Measurements from ENCODE around the gene CERCAM. TPM values are rescaled to one million over a fixed set of nuclear protein-coding genes. Genes with fewer than 3 reads are reported as not detected.

The CERCAM gene
- polyA plus RNA-seq (2013, experiment 1 of 2), result 8.1 TPM
- polyA plus RNA-seq (2013, experiment 2 of 2), result 12.6 TPM

- H3K4me1 ChIP-seq (ENCODE audit: insufficient read depth, low read length), result 0 out of 2 replicates have a peak, but pooled peaks cover 5% of the 10 kb centered on the region
- peaks cover 76% of the 10 kb centered on the region for H3K27me3 ChIP-seq (ENCODE audit: insufficient read depth, low read length)
- H3K36me3 ChIP-seq (ENCODE audit: insufficient read depth, low read length), result no peaks in the 10 kb centered on the region
- H3K4me3 ChIP-seq (ENCODE audit: low read length), result peak within 1 kb of the TSS; percentile 75
- no peaks in the 10 kb centered on the region for H3K9me3 ChIP-seq (ENCODE audit: insufficient read depth, low read depth, low read length)
- H3K9ac ChIP-seq (ENCODE audit: low read depth, low read length), result peak within 1 kb of the TSS; percentile 40; the same call in 1 of the 2 replicates
- no peak within 1 kb of the TSS for H3K27ac ChIP-seq (ENCODE audit: low read depth, low read length)
- WGBS, result under 1% methylated on average over 59 of the region's 59 CpGs
These were observed at the start of gene CERCAM for GRCh38 chr9:128420651-128421481. CERCAM (plus strand) TSS chr9:128420857; CDS start chr9:128420878, 21 bp downstream.

- no peaks in the 10 kb centered on the region for H3K9me3 ChIP-seq (ENCODE audit: insufficient read depth, low read depth, low read length)
- H3K27ac ChIP-seq (ENCODE audit: low read depth, low read length), result peak overlapping the region; percentile 3; the same call in 1 of the 2 replicates
- H3K4me3 ChIP-seq (ENCODE audit: low read length), result peak overlapping the region; percentile 75
- peaks cover 7% of the 10 kb centered on the region; the same call in 1 of the 2 replicates for H3K4me1 ChIP-seq (ENCODE audit: insufficient read depth, low read length)
- H3K27me3 ChIP-seq (ENCODE audit: insufficient read depth, low read length), result peaks cover 34% of the 10 kb centered on the region
- H3K9ac ChIP-seq (ENCODE audit: low read depth, low read length), result peak overlapping the region; percentile 63
- no peaks in the 10 kb centered on the region for H3K36me3 ChIP-seq (ENCODE audit: insufficient read depth, low read length)
- WGBS, result under 1% methylated on average over 10 of the region's 10 CpGs
These were observed 49.0 kb upstream of the CERCAM start for GRCh38 chr9:128371630-128372117.

GRCh38 chr9:128372188-128372641 lies 48.4 kb upstream of the CERCAM start:
- Histone ChIP-seq H3K4me1 (ENCODE audit: insufficient read depth, low read length) (peaks cover 7% of the 10 kb centered on the region; the same call in 1 of the 2 replicates), H3K4me3 (ENCODE audit: low read length) (peak overlapping the region; percentile 75), H3K27ac (ENCODE audit: low read depth, low read length) (no peak overlapping the region), H3K27me3 (ENCODE audit: insufficient read depth, low read length) (peaks cover 28% of the 10 kb centered on the region), H3K9me3 (ENCODE audit: insufficient read depth, low read depth, low read length) (no peaks in the 10 kb centered on the region), H3K36me3 (ENCODE audit: insufficient read depth, low read length) (no peaks in the 10 kb centered on the region), H3K9ac (ENCODE audit: low read depth, low read length) (peak overlapping the region; percentile 63; the same call in 1 of the 2 replicates)
- WGBS, result 88% methylated on average over 4 of the region's 4 CpGs

- Histone ChIP-seq H3K4me1 (ENCODE audit: insufficient read depth, low read length) (peaks cover 7% of the 10 kb centered on the region; the same call in 1 of the 2 replicates), H3K27me3 (ENCODE audit: insufficient read depth, low read length) (peaks cover 22% of the 10 kb centered on the region), H3K9ac (ENCODE audit: low read depth, low read length) (no peak overlapping the region), H3K4me3 (ENCODE audit: low read length) (0 out of 2 replicates have a peak overlapping the region, but pooled peaks have one; percentile 75), H3K27ac (ENCODE audit: low read depth, low read length) (no peak overlapping the region), H3K36me3 (ENCODE audit: insufficient read depth, low read length) (peaks cover under 1% of the 10 kb centered on the region; the same call in 1 of the 2 replicates), H3K9me3 (ENCODE audit: insufficient read depth, low read depth, low read length) (no peaks in the 10 kb centered on the region)
- 88% methylated on average over 1 of the region's 1 CpG for WGBS
These were observed 47.9 kb upstream of the CERCAM start for GRCh38 chr9:128372784-128373183.

GRCh38 chr9:128374221-128374675 lies 46.4 kb upstream of the CERCAM start:
- Histone ChIP-seq H3K4me1 (ENCODE audit: insufficient read depth, low read length) (peaks cover 7% of the 10 kb centered on the region; the same call in 1 of the 2 replicates), H3K9me3 (ENCODE audit: insufficient read depth, low read depth, low read length) (no peaks in the 10 kb centered on the region), H3K27me3 (ENCODE audit: insufficient read depth, low read length) (peaks cover 9% of the 10 kb centered on the region), H3K36me3 (ENCODE audit: insufficient read depth, low read length) (peaks cover 6% of the 10 kb centered on the region; the same call in 1 of the 2 replicates), H3K4me3 (ENCODE audit: low read length) (no peak overlapping the region), H3K9ac (ENCODE audit: low read depth, low read length) (no peak overlapping the region), H3K27ac (ENCODE audit: low read depth, low read length) (no peak overlapping the region)
- WGBS, result 91% methylated on average over 9 of the region's 9 CpGs

GRCh38 chr9:128375865-128376264 lies 44.8 kb upstream of the CERCAM start:
- 86% methylated on average over 5 of the region's 5 CpGs for WGBS

GRCh38 chr9:128382261-128382660 lies 38.4 kb upstream of the CERCAM start:
- H3K4me3 ChIP-seq (ENCODE audit: low read length), result peak overlapping the region; percentile 32
- peak overlapping the region; percentile 24; the same call in 1 of the 2 replicates for H3K9ac ChIP-seq (ENCODE audit: low read depth, low read length)
- H3K4me1 ChIP-seq (ENCODE audit: insufficient read depth, low read length), result peaks cover 45% of the 10 kb centered on the region
- H3K36me3 ChIP-seq (ENCODE audit: insufficient read depth, low read length), result peaks cover 12% of the 10 kb centered on the region
- H3K27ac ChIP-seq (ENCODE audit: low read depth, low read length), result peak overlapping the region; percentile 75; the same call in 1 of the 2 replicates
- 53% methylated on average over 4 of the region's 6 CpGs for WGBS
- no peaks in the 10 kb centered on the region for H3K9me3 ChIP-seq (ENCODE audit: insufficient read depth, low read depth, low read length)
- peaks cover 63% of the 10 kb centered on the region for H3K27me3 ChIP-seq (ENCODE audit: insufficient read depth, low read length)

More at GRCh38 chr9:128375865-128376264, 44.8 kb upstream of the CERCAM start:
- Histone ChIP-seq H3K4me1 (ENCODE audit: insufficient read depth, low read length) (peaks cover 3% of the 10 kb centered on the region; the same call in 1 of the 2 replicates), H3K9me3 (ENCODE audit: insufficient read depth, low read depth, low read length) (no peaks in the 10 kb centered on the region), H3K27me3 (ENCODE audit: insufficient read depth, low read length) (no peaks in the 10 kb centered on the region; the same call in 1 of the 2 replicates), H3K9ac (ENCODE audit: low read depth, low read length) (no peak overlapping the region), H3K4me3 (ENCODE audit: low read length) (no peak overlapping the region), H3K27ac (ENCODE audit: low read depth, low read length) (no peak overlapping the region), H3K36me3 (ENCODE audit: insufficient read depth, low read length) (peaks cover 12% of the 10 kb centered on the region; the same call in 1 of the 2 replicates)

- Histone ChIP-seq H3K9ac (ENCODE audit: low read depth, low read length) (peak overlapping the region; percentile 1; the same call in 1 of the 2 replicates), H3K36me3 (ENCODE audit: insufficient read depth, low read length) (peaks cover 17% of the 10 kb centered on the region)
- WGBS, result 9% methylated on average over 9 of the region's 9 CpGs
These were observed 37.5 kb upstream of the CERCAM start for GRCh38 chr9:128383007-128383753.

GRCh38 chr9:128383791-128384190 lies 36.9 kb upstream of the CERCAM start:
- Histone ChIP-seq H3K4me1 (ENCODE audit: insufficient read depth, low read length) (peaks cover 45% of the 10 kb centered on the region), H3K9ac (ENCODE audit: low read depth, low read length) (0 out of 2 replicates have a peak overlapping the region, but pooled peaks have one; percentile 1), H3K27me3 (ENCODE audit: insufficient read depth, low read length) (peaks cover 78% of the 10 kb centered on the region), H3K27ac (ENCODE audit: low read depth, low read length) (peak overlapping the region; percentile 53; the same call in 1 of the 2 replicates), H3K36me3 (ENCODE audit: insufficient read depth, low read length) (peaks cover 23% of the 10 kb centered on the region), H3K9me3 (ENCODE audit: insufficient read depth, low read depth, low read length) (no peaks in the 10 kb centered on the region), H3K4me3 (ENCODE audit: low read length) (peak overlapping the region; percentile 31; the same call in 1 of the 2 replicates)
- WGBS, result 57% methylated on average over 8 of the region's 8 CpGs

More at GRCh38 chr9:128383007-128383753, 37.5 kb upstream of the CERCAM start:
- Histone ChIP-seq H3K27ac (ENCODE audit: low read depth, low read length) (peak overlapping the region; percentile 75; the same call in 1 of the 2 replicates), H3K4me1 (ENCODE audit: insufficient read depth, low read length) (peaks cover 45% of the 10 kb centered on the region), H3K9me3 (ENCODE audit: insufficient read depth, low read depth, low read length) (no peaks in the 10 kb centered on the region), H3K4me3 (ENCODE audit: low read length) (peak overlapping the region; percentile 32), H3K27me3 (ENCODE audit: insufficient read depth, low read length) (peaks cover 72% of the 10 kb centered on the region)

GRCh38 chr9:128384801-128385495 lies 35.7 kb upstream of the CERCAM start:
- H3K36me3 ChIP-seq (ENCODE audit: insufficient read depth, low read length), result peaks cover 22% of the 10 kb centered on the region
- H3K9me3 ChIP-seq (ENCODE audit: insufficient read depth, low read depth, low read length), result no peaks in the 10 kb centered on the region
- WGBS, result 59% methylated on average over 5 of the region's 7 CpGs
- H3K27me3 ChIP-seq (ENCODE audit: insufficient read depth, low read length), result peaks cover 90% of the 10 kb centered on the region
- no peak overlapping the region for H3K27ac ChIP-seq (ENCODE audit: low read depth, low read length)
- H3K4me3 ChIP-seq (ENCODE audit: low read length), result no peak overlapping the region
- H3K4me1 ChIP-seq (ENCODE audit: insufficient read depth, low read length), result peaks cover 49% of the 10 kb centered on the region
- no peak overlapping the region for H3K9ac ChIP-seq (ENCODE audit: low read depth, low read length)

Data from HUES64 (cell line).